Measurements from ENCODE around the gene ZKSCAN5.
"Not testable (repeated sequence)": the region's sequence is repeated elsewhere in the genome, so short reads cannot be mapped to it uniquely, and the experiment has no call there.

GRCh38 chr7:99568770-99569169 is 64.3 kb downstream of the ZKSCAN5 start:
- not testable (repeated sequence) for TF ChIP-seq REST (IDR thresholded peaks at IDR 0.05; ENCODE audit: borderline replicate concordance); RAD21 (conservative IDR thresholded peaks at IDR 0.05); CTCF (IDR thresholded peaks at IDR 0.05; ENCODE audit: poor library complexity, severe bottlenecking); POLR2AphosphoS5 (IDR thresholded peaks at IDR 0.05); SMC3 (conservative IDR thresholded peaks at IDR 0.05; ENCODE audit: poor library complexity); EZH2 (IDR thresholded peaks at IDR 0.05; ENCODE audit: borderline replicate concordance, insufficient read depth, low read length, poor library complexity, severe bottlenecking); MXI1 (conservative IDR thresholded peaks at IDR 0.05; ENCODE audit: poor library complexity, severe bottlenecking); EP300 (conservative IDR thresholded peaks at IDR 0.05; ENCODE audit: poor library complexity, severe bottlenecking); TAF1 (IDR thresholded peaks at IDR 0.05; ENCODE audit: low read depth)
